Right lung (tissue), 5 donors: ENCODE measurements around the gene CIAO2B. TPM values are rescaled to one million over a fixed set of nuclear protein-coding genes. Genes with fewer than 3 reads are reported as not detected.
A peak's percentile ranks its signal among the peaks of the same experiment; 100 is the strongest.
"Not testable (repeated sequence)": the region's sequence is repeated elsewhere in the genome, so short reads cannot be mapped to it uniquely, and the experiment has no call there.

Experiments used
- DNase-seq, 2 donors: peaks; one replicate each; pipeline ENCODE4 v3.0.0-alpha.2; 2013
- polyA plus RNA-seq, 5 donors: library from polyadenylated mRNA; unstranded; fragments of 120-200 nt; gene quantifications; one replicate each; pipeline versions ENCODE4 v1.2.1 to v1.2.3, GENCODE V29; 2013; ENCODE audit warnings: inconsistent platforms in 1 of 5, low replicate concordance in 1 of 5; ENCODE audit not compliant: insufficient read length in 5 of 5, insufficient read depth in 1 of 5

CIAO2B gene
- polyA plus RNA-seq, 5 donors: 65.0 to 98.6 (median 80.7) TPM

DNA sequence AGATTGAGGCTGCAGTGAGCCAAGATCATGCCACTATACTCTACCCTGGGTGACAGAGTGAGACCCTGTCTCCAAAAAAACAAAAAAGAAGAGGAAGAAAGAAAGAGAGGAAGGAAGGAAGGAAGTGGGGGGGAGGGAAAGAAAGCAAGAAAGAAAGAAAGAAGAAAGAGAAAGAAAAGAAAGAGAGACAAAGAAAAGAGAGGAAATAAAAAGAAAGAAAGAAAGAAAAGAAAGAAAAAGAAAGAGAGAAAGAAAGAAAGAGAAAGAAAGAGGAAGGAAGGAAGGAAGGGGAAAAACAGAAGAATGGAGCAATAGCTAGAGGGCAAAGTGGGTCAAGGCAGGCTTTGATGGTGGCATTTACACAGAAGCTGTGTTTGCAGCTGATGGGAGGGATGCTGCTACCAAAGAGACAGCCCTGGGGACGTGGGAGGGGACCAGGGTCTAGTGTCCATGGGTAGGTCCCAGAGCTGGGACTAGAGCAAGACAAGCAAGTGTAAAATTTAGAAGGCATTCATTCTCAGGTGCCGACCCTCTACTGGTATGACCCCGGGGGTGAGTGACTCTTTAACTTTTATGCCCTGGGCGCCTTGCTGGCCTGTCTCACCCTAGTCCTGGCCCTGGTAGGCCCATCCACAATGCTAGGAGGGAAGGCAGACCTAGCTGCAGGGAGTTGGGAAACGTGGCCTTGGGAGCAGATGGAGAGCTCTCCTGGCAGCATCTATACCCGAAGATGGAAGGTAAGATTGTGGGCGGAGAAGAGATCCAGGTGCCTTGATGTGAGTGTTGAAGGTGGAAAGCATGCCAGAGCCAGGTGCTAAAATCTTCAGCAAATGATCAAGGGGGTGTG, 24.9 kb upstream of the CIAO2B start:
- no peak for DNase-seq

DNA sequence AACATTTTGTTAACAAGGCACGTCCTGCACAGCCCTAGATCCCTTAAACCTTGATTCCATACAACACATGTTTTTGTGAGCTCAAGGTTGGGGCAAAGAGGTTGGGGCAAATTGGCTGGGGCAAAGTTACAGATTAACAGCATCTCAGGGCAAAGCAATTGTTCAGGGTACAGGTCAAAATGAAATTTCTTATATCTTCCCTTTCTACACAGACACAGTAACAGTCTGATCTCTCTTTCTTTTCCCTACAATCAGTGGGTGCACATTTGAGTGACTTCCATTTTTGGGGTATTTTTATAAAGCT, 21.9 kb upstream of the CIAO2B start:
- not testable (repeated sequence) for DNase-seq

GRCh38 chr16:66955363-66956153, 21.4 kb upstream of the CIAO2B start:
- not testable (repeated sequence) for DNase-seq

DNA sequence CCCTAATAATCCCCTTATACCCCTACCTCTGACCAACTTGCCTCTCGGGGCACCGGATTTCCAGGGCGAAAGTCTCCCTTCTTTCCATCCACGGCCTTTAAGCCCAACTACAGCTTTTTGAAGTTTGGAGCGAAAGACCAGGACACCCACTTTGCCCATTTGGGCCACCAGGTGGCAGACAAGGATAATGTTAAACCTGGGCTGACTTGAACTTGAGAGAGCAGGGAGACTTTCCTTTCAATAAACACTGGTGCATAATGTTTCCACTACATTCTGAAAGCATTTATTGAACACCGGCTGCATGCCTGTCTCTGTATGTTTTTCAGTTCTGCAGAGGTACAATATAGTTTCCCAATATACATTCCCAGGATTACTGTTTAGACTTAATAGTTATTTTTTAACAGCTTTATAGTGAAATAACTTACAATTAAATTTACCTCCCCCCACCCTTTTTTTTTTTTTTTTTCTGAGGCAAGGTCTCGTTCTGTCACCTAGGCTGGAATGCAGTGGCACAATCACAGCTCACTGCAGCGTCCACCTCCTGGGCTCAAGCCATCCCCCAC, 20.0 kb upstream of the CIAO2B start:
- DNase-seq: peak; percentile 54 to 56

GRCh38 chr16:66953462-66954096, 19.4 kb upstream of the CIAO2B start:
- no peak for DNase-seq

DNA sequence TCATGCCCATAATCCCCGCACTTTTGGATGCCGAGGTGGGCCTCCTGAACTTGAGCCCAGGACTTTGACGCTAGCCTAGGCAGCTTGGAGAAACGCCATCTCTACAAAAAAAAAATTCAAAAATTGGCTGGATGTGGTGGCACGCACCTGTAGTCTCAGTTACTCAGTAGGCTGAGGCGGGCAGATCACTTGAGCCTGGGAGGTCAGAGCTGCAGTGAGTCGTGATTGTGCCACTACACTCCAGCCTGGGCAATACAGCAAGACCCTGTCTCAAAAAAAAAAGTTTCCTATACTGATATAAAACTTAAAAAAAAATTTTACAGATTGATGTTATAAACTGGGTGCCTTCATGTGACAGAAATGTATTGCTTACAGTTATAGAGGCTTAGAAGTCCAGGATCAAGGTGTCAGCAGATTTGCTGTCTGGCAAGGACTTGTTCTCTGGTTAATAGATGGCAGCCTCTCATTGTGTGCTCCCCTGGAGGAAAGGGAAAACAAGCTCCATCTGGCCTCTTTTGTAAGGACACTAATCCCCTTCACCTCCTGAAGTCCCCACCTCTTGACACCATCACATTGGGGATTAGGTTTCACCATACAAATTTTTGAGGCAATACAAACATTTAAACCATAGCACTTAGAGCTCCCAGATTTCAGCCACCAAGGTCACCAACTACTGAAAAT, 18.4 kb upstream of the CIAO2B start:
- no peak for DNase-seq

DNA sequence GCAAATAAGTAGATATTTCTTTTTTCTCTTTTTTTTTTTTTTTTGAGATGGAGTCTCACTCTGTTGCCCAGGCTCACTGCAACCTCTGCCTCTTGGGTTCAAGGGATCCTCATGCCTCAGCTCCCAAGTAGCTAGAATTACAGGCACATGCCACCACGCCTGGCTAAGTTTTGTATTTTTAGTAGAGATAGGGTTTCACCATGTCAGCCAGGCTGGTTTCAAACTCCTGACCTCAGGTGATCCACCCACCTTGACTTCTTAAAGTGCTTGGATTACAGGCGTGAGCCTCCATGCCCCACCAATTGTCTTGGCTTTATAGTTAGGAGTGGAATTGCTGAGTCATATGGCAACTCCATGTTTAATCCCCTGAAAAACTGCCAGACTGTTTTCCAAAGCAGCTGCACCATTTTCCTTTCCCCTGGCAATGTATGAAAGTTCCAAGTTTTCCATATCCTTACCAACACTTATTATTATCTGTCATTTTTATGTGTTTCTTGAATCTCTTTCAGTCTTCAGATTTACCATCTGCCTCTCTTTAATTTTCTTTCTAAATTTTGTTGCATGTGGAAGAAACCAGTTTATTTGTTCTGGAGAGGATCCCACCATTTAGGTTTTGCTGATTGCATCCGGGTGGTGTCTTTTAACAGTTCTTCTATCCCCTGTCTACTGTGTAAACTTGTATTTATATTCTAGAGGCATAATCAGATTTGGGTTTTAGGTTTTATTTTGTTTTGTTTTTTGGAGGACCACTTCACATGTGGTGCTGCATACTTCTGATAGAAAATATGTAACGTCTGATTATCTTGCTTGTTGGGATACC, 17.0 kb upstream of the CIAO2B start:
- DNase-seq: no peak

DNA sequence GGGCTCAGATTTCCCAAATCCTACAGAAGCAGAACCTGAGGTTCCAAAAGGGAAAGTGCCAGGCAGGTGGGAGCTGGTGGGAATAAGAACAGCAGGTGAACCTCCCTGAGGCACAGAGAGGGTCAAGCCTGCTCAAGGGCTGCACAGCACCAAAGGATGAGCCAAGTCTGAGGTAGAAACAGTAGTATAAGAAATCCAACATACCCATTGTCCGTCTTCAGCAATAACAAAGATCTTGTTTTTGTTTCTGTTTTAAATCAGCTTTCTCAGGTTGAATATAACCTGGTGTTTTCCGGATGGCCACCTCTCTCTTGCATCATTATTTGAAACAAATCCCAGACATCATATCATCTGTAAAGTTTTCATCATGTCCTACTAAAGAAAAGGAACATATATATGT, 16.2 kb upstream of the CIAO2B start:
- no peak for DNase-seq

GRCh38 chr16:66949472-66949871, 15.3 kb upstream of the CIAO2B start:
- DNase-seq: no peak

- no peak for DNase-seq
These were observed 14.6 kb upstream of the CIAO2B start for GRCh38 chr16:66948837-66949225.

DNA sequence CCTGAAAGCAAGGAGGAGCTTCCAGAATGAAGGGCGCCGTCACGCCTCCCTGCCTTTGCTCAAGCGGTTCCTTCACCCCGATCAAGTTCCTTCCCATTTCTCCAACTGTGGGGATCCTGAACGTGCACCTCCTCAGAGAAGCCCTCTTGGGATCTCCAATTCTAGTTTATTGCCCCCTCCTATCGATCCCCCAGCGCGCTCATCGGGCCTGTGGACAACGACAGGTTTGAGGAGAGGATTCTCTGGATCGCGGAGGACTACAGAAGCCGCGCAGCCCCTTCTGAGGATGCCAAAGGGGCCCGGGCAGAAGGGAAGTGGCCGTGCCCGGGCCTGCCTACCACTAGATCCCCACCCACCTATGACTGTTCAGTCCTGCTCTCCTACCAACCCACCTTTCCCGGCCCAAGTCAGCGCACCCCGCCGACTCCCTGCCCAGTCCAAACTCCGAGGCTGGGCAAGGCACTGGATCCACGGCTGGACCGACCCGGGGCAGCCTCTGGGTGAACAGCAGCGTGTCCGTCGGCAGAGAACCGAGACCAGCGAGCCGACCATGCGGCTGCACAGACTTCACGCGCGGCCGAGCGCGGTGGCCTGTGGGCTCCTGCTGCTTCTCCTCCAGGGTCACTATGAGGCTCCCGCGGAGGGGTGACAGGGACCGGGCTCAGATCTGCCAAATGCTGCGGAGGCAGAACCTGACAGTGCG, 14.1 kb upstream of the CIAO2B start:
- DNase-seq: no peak

- peak; percentile 61 to 74 for DNase-seq
These were observed 13.3 kb upstream of the CIAO2B start for GRCh38 chr16:66947302-66948065.

- no peak for DNase-seq
These were observed 12.7 kb upstream of the CIAO2B start for GRCh38 chr16:66946974-66947301.

DNA sequence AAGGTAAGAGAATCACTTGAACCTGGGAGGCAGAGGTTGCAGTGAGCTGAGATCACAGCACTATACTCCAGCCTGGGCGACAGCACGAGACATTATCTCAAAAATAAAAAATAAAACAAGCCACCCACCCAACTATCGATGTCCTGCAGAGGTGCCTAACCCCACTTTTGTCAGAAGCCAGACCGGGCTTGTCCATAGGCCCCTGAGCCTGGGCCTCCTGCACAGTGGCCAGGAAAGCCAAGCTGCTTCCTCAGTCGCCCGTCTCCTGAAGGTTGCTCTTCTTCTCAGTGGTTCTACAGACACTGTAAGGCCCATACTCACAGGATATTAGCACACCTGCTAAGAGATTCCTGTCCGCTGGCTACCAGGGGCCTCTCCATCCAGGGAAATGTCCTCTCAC, 12.3 kb upstream of the CIAO2B start:
- no peak for DNase-seq

DNA sequence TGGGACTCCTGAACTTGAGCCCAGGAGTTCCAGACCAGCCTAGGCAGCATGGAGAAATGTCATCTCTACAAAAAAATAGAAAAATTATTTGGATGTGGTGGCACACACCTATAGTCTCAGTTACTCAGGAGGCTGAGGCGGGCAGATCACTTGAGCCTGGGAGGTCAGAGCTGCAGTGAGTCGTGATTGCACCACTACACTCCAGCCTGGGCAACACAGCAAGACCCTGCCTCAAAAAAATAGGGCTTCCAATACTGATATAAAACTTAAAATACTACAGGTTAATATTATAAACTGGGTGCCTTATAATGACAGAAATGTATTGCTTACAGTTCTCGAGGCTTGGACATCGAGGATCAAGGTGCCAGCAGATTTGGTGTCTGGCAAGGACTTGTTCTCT, 11.7 kb upstream of the CIAO2B start:
- DNase-seq: no peak

DNA sequence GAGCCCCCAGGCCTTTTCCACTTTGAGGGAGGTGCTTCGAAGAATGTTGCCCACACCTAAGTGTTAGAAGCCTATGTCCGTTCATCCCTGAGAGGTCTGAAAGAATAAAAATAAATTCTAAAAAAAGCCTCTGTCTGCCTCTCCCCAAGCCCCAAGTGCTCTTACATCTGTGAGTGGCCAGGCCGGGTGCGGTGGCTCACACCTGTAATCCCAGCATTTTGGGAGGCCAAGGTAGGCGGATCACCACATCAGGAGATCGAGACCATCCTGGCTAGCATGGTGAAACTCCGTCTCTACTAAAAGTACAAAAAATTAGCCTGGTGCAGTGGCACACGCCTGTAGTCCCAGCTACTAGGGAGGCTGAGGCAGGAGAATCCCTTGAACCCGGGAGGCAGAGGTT, 10.8 kb upstream of the CIAO2B start:
- DNase-seq: not testable (repeated sequence)

DNA sequence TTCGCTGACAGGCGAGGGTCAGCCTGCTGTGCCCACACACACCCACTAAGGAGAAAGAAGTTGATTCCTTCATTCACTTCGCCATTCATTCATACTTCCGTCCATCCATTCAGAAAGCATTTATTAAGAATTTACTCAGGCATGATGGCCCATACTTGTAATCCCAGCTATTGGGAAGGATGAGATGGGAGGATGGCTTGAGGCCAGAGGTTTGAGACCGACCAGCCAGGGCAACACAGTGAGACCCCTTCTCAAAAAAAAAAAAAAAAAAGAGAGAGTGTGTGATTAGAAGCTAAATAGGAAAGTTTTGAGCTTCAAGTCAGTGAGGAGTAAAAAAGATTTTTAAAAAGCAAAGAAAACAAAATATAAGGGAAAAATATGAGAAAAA, 9.8 kb upstream of the CIAO2B start:
- no peak for DNase-seq

- DNase-seq: no peak
These were observed 9.3 kb upstream of the CIAO2B start for GRCh38 chr16:66943426-66944053.

DNA sequence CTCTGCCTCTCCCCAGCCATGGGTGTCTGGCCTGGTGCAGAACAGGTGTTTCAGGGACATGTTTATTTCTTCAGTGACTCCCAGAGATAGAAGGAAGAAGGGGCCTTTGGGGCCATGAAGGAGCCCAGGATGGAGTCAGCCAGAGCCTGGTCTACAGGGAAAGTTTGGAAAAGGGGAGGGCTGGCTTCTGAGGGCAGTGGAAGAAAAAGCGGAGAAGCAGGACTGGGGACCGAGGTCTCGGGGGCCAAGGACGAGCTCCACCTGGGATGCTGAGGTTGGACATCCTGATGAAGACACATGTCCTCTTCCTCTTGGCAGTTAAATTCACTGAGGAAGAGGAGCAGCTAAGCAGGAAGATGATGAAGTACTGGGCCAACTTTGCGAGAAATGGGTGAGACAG, 8.8 kb upstream of the CIAO2B start:
- DNase-seq: no peak
